ENCODE data around the gene ZNF407.

DNA sequence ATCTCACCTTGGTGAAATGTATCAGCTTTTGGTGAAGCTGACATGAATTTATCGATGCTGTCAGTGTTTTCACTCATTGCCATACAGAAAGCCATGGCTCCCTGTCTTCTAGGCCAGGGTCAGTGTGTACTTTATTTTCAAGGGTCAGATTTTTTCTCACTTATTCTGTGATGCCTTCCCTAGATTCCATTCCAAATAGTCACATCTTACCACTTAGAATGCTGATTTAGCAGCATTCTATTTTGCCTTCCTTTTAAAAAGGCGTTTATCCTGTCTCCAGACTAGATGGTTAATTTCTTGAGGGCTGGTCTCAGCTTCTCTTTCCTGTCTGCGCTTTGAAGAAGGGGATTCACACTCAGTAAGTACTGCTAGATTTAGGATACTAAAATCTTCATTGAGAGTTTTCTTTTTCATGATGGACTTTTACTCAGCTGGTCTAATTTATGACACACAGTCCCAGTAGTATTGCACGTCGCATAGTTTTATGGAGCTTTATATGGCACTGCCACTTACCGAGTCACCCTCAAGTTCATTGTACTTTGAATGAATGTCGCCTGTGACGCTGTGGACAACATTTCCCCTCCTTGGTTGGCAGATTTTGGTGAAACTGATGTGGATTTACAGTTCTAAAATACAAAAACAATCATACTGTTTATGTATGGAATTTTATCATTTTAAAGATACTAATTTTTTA, 194.0 kb downstream of the ZNF407 start:
- TF ChIP-seq, protein P1, sequence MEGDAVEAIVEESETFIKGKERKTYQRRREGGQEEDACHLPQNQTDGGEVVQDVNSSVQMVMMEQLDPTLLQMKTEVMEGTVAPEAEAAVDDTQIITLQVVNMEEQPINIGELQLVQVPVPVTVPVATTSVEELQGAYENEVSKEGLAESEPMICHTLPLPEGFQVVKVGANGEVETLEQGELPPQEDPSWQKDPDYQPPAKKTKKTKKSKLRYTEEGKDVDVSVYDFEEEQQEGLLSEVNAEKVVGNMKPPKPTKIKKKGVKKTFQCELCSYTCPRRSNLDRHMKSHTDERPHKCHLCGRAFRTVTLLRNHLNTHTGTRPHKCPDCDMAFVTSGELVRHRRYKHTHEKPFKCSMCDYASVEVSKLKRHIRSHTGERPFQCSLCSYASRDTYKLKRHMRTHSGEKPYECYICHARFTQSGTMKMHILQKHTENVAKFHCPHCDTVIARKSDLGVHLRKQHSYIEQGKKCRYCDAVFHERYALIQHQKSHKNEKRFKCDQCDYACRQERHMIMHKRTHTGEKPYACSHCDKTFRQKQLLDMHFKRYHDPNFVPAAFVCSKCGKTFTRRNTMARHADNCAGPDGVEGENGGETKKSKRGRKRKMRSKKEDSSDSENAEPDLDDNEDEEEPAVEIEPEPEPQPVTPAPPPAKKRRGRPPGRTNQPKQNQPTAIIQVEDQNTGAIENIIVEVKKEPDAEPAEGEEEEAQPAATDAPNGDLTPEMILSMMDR (IDR thresholded peaks at IDR 0.05): no peak
- no peak for TF ChIP-seq EZH2 (IDR thresholded peaks at IDR 0.05)

Measured in neural progenitor cell (in vitro differentiated cells).